ENCODE data around the gene PDE9A. TPM values are rescaled to one million over a fixed set of nuclear protein-coding genes. Genes with fewer than 3 reads are reported as not detected.

The PDE9A gene
- polyA plus RNA-seq, 2 of the 4 experiments (the other 2 are of a cell fraction): 1.3 to 3.1 TPM

DNA sequence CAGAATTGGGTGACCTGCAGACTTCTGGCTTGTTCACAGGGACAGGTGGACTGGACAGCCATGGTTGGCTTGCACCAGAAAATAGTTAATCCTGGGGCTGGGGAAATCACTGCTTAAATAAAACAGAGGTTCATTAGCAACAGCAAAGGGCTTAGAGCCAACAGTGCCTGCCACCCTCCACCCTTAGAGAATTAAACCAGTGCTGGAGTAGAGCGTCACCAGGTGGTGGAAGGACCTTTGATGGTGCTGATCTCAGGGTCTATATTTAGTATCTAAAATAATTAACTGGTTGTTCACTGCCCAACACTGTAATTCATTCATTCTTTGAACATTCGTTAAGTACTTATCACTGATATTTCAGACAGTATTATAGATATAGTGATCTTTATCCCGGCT is 34.7 kb upstream of the PDE9A start:
- DNase-seq (ENCODE audit: low read depth in 1 of 2, low spot score in 1 of 2): no peak
- ATAC-seq: no peak
- Histone ChIP-seq H3K4me3 (no peak overlapping the region), H3K27ac (no peak overlapping the region), H3K4me1 (peaks cover 6% of the 10 kb centered on the region; the same call in 1 of the 3 replicates), H3K4me2 (no peak overlapping the region), H3K9me3 (no peaks in the 10 kb centered on the region)
- ChIA-PET CTCF (interaction anchor here (1.0 kb wide), 1 partner anchor 26 kb away, joined by 3 read pairs; no protein-coding TSS in a partner anchor), POLR2A (no interaction called here)
- FAIRE-seq: no peak
- WGBS (ENCODE audit: missing lambda C conversion rate): 58% methylated on average over 3 of the region's 3 CpGs
- no peak for TF ChIP-seq BHLHE40 (IDR thresholded peaks at IDR 0.05; ENCODE audit: low read depth, low read length)
- TF ChIP-seq, protein P1, sequence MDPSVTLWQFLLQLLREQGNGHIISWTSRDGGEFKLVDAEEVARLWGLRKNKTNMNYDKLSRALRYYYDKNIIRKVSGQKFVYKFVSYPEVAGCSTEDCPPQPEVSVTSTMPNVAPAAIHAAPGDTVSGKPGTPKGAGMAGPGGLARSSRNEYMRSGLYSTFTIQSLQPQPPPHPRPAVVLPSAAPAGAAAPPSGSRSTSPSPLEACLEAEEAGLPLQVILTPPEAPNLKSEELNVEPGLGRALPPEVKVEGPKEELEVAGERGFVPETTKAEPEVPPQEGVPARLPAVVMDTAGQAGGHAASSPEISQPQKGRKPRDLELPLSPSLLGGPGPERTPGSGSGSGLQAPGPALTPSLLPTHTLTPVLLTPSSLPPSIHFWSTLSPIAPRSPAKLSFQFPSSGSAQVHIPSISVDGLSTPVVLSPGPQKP (IDR thresholded peaks at IDR 0.05; ENCODE audit: low read depth, low read length): no peak
- no peak for TF ChIP-seq GATA3 (IDR thresholded peaks at IDR 0.05; ENCODE audit: borderline replicate concordance)
- no peak for TF ChIP-seq FOSB (CRISPR knock-in tag; IDR thresholded peaks at IDR 0.05)
- TF ChIP-seq TP53 (CRISPR knock-in tag; IDR thresholded peaks at IDR 0.05): no peak
- TF ChIP-seq, protein P2, sequence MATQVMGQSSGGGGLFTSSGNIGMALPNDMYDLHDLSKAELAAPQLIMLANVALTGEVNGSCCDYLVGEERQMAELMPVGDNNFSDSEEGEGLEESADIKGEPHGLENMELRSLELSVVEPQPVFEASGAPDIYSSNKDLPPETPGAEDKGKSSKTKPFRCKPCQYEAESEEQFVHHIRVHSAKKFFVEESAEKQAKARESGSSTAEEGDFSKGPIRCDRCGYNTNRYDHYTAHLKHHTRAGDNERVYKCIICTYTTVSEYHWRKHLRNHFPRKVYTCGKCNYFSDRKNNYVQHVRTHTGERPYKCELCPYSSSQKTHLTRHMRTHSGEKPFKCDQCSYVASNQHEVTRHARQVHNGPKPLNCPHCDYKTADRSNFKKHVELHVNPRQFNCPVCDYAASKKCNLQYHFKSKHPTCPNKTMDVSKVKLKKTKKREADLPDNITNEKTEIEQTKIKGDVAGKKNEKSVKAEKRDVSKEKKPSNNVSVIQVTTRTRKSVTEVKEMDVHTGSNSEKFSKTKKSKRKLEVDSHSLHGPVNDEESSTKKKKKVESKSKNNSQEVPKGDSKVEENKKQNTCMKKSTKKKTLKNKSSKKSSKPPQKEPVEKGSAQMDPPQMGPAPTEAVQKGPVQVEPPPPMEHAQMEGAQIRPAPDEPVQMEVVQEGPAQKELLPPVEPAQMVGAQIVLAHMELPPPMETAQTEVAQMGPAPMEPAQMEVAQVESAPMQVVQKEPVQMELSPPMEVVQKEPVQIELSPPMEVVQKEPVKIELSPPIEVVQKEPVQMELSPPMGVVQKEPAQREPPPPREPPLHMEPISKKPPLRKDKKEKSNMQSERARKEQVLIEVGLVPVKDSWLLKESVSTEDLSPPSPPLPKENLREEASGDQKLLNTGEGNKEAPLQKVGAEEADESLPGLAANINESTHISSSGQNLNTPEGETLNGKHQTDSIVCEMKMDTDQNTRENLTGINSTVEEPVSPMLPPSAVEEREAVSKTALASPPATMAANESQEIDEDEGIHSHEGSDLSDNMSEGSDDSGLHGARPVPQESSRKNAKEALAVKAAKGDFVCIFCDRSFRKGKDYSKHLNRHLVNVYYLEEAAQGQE (IDR thresholded peaks at IDR 0.05): no peak
- no peak for TF ChIP-seq NPAS2 (CRISPR knock-in tag; IDR thresholded peaks at IDR 0.05; ENCODE audit: borderline replicate concordance)
- no peak for TF ChIP-seq KDM1A (IDR thresholded peaks at IDR 0.05; ENCODE audit: low read depth)
- TF ChIP-seq ZC3H11A (IDR thresholded peaks at IDR 0.05): no peak
- no peak for TF ChIP-seq EHMT2 (IDR thresholded peaks at IDR 0.05; ENCODE audit: low read depth)
- TF ChIP-seq HDAC2 (IDR thresholded peaks at IDR 0.05): no peak
- TF ChIP-seq, protein P3, sequence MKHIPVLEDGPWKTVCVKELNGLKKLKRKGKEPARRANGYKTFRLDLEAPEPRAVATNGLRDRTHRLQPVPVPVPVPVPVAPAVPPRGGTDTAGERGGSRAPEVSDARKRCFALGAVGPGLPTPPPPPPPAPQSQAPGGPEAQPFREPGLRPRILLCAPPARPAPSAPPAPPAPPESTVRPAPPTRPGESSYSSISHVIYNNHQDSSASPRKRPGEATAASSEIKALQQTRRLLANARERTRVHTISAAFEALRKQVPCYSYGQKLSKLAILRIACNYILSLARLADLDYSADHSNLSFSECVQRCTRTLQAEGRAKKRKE (CRISPR knock-in tag; IDR thresholded peaks at IDR 0.05; ENCODE audit: low read depth): no peak
- TF ChIP-seq CBX2 (IDR thresholded peaks at IDR 0.05; ENCODE audit: borderline replicate concordance, low read depth): no peak
- TF ChIP-seq NR3C1 (IDR thresholded peaks at IDR 0.05): no peak
- no peak for TF ChIP-seq KDM5A (IDR thresholded peaks at IDR 0.05)
- TF ChIP-seq RAD21 (conservative IDR thresholded peaks at IDR 0.05 in 1 of 2, IDR thresholded peaks at IDR 0.05 in 1 of 2): no peak
- TF ChIP-seq EP300 (IDR thresholded peaks at IDR 0.05): no peak
- TF ChIP-seq SMC3 (IDR thresholded peaks at IDR 0.05): no peak
- TF ChIP-seq, protein P4, sequence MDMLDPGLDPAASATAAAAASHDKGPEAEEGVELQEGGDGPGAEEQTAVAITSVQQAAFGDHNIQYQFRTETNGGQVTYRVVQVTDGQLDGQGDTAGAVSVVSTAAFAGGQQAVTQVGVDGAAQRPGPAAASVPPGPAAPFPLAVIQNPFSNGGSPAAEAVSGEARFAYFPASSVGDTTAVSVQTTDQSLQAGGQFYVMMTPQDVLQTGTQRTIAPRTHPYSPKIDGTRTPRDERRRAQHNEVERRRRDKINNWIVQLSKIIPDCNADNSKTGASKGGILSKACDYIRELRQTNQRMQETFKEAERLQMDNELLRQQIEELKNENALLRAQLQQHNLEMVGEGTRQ (IDR thresholded peaks at IDR 0.05): no peak
- TF ChIP-seq RFX5 (IDR thresholded peaks at IDR 0.05): no peak

DNA sequence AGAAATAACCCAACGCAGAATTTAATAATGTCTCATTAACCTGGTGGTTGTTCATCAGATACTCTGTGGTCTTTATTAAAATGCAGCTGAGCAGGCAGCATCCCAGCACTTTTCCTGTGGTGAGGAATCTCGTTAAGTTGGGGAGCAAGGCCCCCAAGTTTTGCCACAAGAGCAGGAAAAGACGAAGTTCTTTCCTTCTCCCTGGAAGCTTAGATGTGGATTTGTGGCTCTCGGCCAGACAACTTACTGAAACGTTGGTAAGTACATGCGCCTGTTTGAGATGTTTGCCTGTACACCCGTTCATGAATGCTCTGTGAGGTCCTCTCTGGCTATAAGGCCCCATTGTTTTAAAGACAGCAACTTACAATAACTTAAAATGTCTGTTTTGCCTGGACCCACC is 34.3 kb upstream of the PDE9A start:
- FAIRE-seq (no peak), DNase-seq (ENCODE audit: low read depth in 1 of 2, low spot score in 1 of 2) (no peak), ATAC-seq (no peak)
- 44% methylated on average over 7 of the region's 7 CpGs for WGBS (ENCODE audit: missing lambda C conversion rate)
- ChIA-PET POLR2A (no interaction called here), CTCF (interaction anchor here (1.0 kb wide), 1 partner anchor 26 kb away, joined by 3 read pairs; no protein-coding TSS in a partner anchor)
- no peak overlapping the region for H3K27ac ChIP-seq
- no peaks in the 10 kb centered on the region for H3K9me3 ChIP-seq
- H3K4me2 ChIP-seq: no peak overlapping the region
- peaks cover 7% of the 10 kb centered on the region; the same call in 1 of the 3 replicates for H3K4me1 ChIP-seq
- no peak overlapping the region for H3K4me3 ChIP-seq
- TF ChIP-seq PHF8 (IDR thresholded peaks at IDR 0.05; ENCODE audit: borderline replicate concordance, low read depth): no peak
- TF ChIP-seq, protein P5, sequence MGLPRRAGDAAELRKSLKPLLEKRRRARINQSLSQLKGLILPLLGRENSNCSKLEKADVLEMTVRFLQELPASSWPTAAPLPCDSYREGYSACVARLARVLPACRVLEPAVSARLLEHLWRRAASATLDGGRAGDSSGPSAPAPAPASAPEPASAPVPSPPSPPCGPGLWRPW (IDR thresholded peaks at IDR 0.05): no peak
- TF ChIP-seq ZC3H11A (IDR thresholded peaks at IDR 0.05): no peak
- TF ChIP-seq, protein P6, sequence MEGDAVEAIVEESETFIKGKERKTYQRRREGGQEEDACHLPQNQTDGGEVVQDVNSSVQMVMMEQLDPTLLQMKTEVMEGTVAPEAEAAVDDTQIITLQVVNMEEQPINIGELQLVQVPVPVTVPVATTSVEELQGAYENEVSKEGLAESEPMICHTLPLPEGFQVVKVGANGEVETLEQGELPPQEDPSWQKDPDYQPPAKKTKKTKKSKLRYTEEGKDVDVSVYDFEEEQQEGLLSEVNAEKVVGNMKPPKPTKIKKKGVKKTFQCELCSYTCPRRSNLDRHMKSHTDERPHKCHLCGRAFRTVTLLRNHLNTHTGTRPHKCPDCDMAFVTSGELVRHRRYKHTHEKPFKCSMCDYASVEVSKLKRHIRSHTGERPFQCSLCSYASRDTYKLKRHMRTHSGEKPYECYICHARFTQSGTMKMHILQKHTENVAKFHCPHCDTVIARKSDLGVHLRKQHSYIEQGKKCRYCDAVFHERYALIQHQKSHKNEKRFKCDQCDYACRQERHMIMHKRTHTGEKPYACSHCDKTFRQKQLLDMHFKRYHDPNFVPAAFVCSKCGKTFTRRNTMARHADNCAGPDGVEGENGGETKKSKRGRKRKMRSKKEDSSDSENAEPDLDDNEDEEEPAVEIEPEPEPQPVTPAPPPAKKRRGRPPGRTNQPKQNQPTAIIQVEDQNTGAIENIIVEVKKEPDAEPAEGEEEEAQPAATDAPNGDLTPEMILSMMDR (IDR thresholded peaks at IDR 0.05): no peak
- TF ChIP-seq, protein P2 (IDR thresholded peaks at IDR 0.05): no peak
- TF ChIP-seq ZFP36 (IDR thresholded peaks at IDR 0.05; ENCODE audit: borderline replicate concordance, partially characterized antibody): no peak
- TF ChIP-seq RNF2 (IDR thresholded peaks at IDR 0.05; ENCODE audit: borderline replicate concordance, low read depth): no peak

Measured in A549 (cell line).